ENCODE data around the gene UNC5CL. TPM values are rescaled to one million over a fixed set of nuclear protein-coding genes. Genes with fewer than 3 reads are reported as not detected.
"Not testable (repeated sequence)": the region's sequence is repeated elsewhere in the genome, so short reads cannot be mapped to it uniquely, and the experiment has no call there.

Gene UNC5CL
- total RNA-seq, 1 experiment from 2014 or later = 4.5 TPM

DNA sequence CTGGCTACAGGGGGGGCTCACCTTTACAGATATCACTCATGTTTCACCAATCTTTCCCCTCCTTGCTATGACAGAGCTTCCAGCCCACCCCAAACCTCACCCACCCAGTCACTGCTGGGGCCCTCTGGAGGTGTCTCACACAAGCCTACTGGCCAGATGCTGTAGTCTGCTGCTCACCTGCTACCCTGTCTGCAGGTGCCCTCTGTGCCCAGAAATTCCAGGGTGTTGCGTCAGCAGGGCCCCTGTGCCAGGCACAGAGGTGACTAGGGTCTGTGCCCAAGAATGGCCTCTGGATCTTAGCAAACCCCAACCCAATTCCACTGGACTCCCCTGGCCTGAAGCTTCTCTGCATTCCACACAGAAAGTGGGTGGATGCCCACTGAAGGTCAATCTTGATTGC, 21.4 kb downstream of the UNC5CL start:
- ATAC-seq (no peak), DNase-seq (ENCODE audit: low spot score) (no peak)
- H3K4me3 Mint-ChIP-seq = no peak overlapping the region
- H3K4me1 Mint-ChIP-seq = 0 out of 2 replicates have a peak, but pooled peaks cover 3% of the 10 kb centered on the region
- POLR2A ChIA-PET = interaction anchor here (0.6 kb wide), 1 partner anchor 45 kb away, joined by 4 read pairs; no protein-coding TSS in a partner anchor
- TF ChIP-seq, protein P1, sequence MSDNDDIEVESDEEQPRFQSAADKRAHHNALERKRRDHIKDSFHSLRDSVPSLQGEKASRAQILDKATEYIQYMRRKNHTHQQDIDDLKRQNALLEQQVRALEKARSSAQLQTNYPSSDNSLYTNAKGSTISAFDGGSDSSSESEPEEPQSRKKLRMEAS (CRISPR knock-in tag; IDR thresholded peaks at IDR 0.05) = no peak
- TF ChIP-seq, protein P2, sequence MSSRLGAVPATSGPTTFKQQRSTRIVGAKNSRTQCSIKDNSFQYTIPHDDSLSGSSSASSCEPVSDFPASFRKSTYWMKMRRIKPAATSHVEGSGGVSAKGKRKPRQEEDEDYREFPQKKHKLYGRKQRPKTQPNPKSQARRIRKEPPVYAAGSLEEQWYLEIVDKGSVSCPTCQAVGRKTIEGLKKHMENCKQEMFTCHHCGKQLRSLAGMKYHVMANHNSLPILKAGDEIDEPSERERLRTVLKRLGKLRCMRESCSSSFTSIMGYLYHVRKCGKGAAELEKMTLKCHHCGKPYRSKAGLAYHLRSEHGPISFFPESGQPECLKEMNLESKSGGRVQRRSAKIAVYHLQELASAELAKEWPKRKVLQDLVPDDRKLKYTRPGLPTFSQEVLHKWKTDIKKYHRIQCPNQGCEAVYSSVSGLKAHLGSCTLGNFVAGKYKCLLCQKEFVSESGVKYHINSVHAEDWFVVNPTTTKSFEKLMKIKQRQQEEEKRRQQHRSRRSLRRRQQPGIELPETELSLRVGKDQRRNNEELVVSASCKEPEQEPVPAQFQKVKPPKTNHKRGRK (CRISPR knock-in tag; IDR thresholded peaks at IDR 0.05; ENCODE audit: borderline replicate concordance) = no peak
- TF ChIP-seq, protein P3, sequence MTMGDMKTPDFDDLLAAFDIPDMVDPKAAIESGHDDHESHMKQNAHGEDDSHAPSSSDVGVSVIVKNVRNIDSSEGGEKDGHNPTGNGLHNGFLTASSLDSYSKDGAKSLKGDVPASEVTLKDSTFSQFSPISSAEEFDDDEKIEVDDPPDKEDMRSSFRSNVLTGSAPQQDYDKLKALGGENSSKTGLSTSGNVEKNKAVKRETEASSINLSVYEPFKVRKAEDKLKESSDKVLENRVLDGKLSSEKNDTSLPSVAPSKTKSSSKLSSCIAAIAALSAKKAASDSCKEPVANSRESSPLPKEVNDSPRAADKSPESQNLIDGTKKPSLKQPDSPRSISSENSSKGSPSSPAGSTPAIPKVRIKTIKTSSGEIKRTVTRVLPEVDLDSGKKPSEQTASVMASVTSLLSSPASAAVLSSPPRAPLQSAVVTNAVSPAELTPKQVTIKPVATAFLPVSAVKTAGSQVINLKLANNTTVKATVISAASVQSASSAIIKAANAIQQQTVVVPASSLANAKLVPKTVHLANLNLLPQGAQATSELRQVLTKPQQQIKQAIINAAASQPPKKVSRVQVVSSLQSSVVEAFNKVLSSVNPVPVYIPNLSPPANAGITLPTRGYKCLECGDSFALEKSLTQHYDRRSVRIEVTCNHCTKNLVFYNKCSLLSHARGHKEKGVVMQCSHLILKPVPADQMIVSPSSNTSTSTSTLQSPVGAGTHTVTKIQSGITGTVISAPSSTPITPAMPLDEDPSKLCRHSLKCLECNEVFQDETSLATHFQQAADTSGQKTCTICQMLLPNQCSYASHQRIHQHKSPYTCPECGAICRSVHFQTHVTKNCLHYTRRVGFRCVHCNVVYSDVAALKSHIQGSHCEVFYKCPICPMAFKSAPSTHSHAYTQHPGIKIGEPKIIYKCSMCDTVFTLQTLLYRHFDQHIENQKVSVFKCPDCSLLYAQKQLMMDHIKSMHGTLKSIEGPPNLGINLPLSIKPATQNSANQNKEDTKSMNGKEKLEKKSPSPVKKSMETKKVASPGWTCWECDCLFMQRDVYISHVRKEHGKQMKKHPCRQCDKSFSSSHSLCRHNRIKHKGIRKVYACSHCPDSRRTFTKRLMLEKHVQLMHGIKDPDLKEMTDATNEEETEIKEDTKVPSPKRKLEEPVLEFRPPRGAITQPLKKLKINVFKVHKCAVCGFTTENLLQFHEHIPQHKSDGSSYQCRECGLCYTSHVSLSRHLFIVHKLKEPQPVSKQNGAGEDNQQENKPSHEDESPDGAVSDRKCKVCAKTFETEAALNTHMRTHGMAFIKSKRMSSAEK (CRISPR knock-in tag; IDR thresholded peaks at IDR 0.05; ENCODE audit: borderline replicate concordance) = no peak
- TF ChIP-seq ZNF121 (CRISPR knock-in tag; IDR thresholded peaks at IDR 0.05) (no peak), GRHL2 (CRISPR knock-in tag; IDR thresholded peaks at IDR 0.05; ENCODE audit: insufficient replicate concordance, severe bottlenecking) (no peak), NFATC4 (CRISPR knock-in tag; IDR thresholded peaks at IDR 0.05) (no peak), FOXK1 (CRISPR knock-in tag; IDR thresholded peaks at IDR 0.05) (no peak), ZNF671 (CRISPR knock-in tag; IDR thresholded peaks at IDR 0.05) (no peak), ZBTB21 (CRISPR knock-in tag; IDR thresholded peaks at IDR 0.05; ENCODE audit: borderline replicate concordance) (no peak), RELA (CRISPR knock-in tag; IDR thresholded peaks at IDR 0.05; ENCODE audit: borderline replicate concordance) (no peak), EMX1 (CRISPR knock-in tag; IDR thresholded peaks at IDR 0.05) (no peak), ELF4 (CRISPR knock-in tag; IDR thresholded peaks at IDR 0.05; ENCODE audit: low read depth) (no peak)
- TF ChIP-seq, protein P4, sequence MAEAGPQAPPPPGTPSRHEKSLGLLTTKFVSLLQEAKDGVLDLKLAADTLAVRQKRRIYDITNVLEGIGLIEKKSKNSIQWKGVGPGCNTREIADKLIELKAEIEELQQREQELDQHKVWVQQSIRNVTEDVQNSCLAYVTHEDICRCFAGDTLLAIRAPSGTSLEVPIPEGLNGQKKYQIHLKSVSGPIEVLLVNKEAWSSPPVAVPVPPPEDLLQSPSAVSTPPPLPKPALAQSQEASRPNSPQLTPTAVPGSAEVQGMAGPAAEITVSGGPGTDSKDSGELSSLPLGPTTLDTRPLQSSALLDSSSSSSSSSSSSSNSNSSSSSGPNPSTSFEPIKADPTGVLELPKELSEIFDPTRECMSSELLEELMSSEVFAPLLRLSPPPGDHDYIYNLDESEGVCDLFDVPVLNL (CRISPR knock-in tag; IDR thresholded peaks at IDR 0.05; ENCODE audit: borderline replicate concordance, low read depth) = no peak
- 0 out of 2 replicates have a peak, but pooled peaks cover 3% of the 10 kb centered on the region for H3K36me3 Mint-ChIP-seq
- CTCF ChIA-PET = interaction anchor here (1.3 to 3.5 kb wide), 4 partner anchors 11 to 21 kb away, joined by 4 to 28 read pairs (median 5); partner anchors contain the start of gene UNC5CL
- peaks cover 14% of the 10 kb centered on the region for H3K9me3 Mint-ChIP-seq
- peaks cover 3% of the 10 kb centered on the region; the same call in 1 of the 2 replicates for H3K27me3 Mint-ChIP-seq (ENCODE audit: low read depth)
- no peak overlapping the region for H3K27ac Mint-ChIP-seq

DNA sequence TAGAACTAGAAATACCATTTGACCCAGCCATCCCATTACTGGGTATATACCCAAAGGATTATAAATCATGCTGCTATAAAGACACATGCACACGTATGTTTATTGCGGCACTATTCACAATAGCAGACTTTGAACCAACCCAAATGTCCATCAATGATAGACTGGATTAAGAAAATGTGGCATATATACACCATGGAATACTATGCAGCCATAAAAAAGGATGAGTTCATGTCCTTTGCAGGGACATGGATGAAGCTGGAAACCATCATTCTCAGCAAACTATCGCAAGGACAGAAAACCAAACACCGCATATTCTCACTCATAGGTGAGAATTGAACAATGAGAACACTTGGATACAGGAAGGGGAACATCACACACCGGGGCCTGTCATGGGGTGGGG, 23.2 kb downstream of the UNC5CL start:
- not testable (repeated sequence) for H3K36me3 Mint-ChIP-seq; H3K4me1 Mint-ChIP-seq; H3K4me3 Mint-ChIP-seq; ATAC-seq; H3K27ac Mint-ChIP-seq; DNase-seq (ENCODE audit: low spot score); H3K27me3 Mint-ChIP-seq (ENCODE audit: low read depth)
- POLR2A ChIA-PET = interaction anchor here (0.7 kb wide), 1 partner anchor 164 kb away, joined by 3 read pairs; no protein-coding TSS in a partner anchor
- H3K9me3 Mint-ChIP-seq = peaks cover 14% of the 10 kb centered on the region
- CTCF ChIA-PET = interaction anchor here (1.4 to 2.5 kb wide), 2 partner anchors 12 to 104 kb away, joined by 4 to 18 read pairs; no protein-coding TSS in a partner anchor

GRCh38 chr6:41014780-41015179, 24.2 kb downstream of the UNC5CL start:
- CTCF ChIA-PET = interaction anchor here (0.8 to 2.5 kb wide), 4 partner anchors 13 to 24 kb away, joined by 3 to 18 read pairs (median 4); partner anchors contain the start of gene UNC5CL
- H3K4me1 Mint-ChIP-seq = peaks cover 7% of the 10 kb centered on the region; the same call in 1 of the 2 replicates
- H3K36me3 Mint-ChIP-seq = no peaks in the 10 kb centered on the region
- peaks cover 13% of the 10 kb centered on the region for H3K9me3 Mint-ChIP-seq
- H3K27me3 Mint-ChIP-seq (ENCODE audit: low read depth) = peaks cover 3% of the 10 kb centered on the region; the same call in 1 of the 2 replicates
- ATAC-seq (no peak), DNase-seq (ENCODE audit: low spot score) (no peak)
- no peak overlapping the region for H3K27ac Mint-ChIP-seq
- no peak overlapping the region for H3K4me3 Mint-ChIP-seq
- POLR2A ChIA-PET = no interaction called here
- TF ChIP-seq, protein P5, sequence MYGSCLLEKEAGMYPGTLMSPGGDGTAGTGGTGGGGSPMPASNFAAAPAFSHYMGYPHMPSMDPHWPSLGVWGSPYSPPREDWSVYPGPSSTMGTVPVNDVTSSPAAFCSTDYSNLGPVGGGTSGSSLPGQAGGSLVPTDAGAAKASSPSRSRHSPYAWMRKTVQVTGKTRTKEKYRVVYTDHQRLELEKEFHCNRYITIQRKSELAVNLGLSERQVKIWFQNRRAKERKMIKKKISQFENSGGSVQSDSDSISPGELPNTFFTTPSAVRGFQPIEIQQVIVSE (CRISPR knock-in tag; IDR thresholded peaks at IDR 0.05; ENCODE audit: borderline replicate concordance) = no peak
- TF ChIP-seq NFE2L1 (CRISPR knock-in tag; IDR thresholded peaks at IDR 0.05) (no peak), RELA (CRISPR knock-in tag; IDR thresholded peaks at IDR 0.05; ENCODE audit: borderline replicate concordance) (no peak), ATF1 (CRISPR knock-in tag; IDR thresholded peaks at IDR 0.05) (no peak), ATF6 (CRISPR knock-in tag; IDR thresholded peaks at IDR 0.05) (no peak)
- TF ChIP-seq, protein P6, sequence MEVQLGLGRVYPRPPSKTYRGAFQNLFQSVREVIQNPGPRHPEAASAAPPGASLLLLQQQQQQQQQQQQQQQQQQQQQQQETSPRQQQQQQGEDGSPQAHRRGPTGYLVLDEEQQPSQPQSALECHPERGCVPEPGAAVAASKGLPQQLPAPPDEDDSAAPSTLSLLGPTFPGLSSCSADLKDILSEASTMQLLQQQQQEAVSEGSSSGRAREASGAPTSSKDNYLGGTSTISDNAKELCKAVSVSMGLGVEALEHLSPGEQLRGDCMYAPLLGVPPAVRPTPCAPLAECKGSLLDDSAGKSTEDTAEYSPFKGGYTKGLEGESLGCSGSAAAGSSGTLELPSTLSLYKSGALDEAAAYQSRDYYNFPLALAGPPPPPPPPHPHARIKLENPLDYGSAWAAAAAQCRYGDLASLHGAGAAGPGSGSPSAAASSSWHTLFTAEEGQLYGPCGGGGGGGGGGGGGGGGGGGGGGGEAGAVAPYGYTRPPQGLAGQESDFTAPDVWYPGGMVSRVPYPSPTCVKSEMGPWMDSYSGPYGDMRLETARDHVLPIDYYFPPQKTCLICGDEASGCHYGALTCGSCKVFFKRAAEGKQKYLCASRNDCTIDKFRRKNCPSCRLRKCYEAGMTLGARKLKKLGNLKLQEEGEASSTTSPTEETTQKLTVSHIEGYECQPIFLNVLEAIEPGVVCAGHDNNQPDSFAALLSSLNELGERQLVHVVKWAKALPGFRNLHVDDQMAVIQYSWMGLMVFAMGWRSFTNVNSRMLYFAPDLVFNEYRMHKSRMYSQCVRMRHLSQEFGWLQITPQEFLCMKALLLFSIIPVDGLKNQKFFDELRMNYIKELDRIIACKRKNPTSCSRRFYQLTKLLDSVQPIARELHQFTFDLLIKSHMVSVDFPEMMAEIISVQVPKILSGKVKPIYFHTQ (CRISPR knock-in tag; IDR thresholded peaks at IDR 0.05) = no peak

Data from WTC11 (cell line).